ENCODE measurements around the gene CUTA. TPM values are rescaled to one million over a fixed set of nuclear protein-coding genes. Genes with fewer than 3 reads are reported as not detected.

Gene CUTA
- total RNA-seq, 1 experiment from 2014 or later, result 186 TPM

DNA sequence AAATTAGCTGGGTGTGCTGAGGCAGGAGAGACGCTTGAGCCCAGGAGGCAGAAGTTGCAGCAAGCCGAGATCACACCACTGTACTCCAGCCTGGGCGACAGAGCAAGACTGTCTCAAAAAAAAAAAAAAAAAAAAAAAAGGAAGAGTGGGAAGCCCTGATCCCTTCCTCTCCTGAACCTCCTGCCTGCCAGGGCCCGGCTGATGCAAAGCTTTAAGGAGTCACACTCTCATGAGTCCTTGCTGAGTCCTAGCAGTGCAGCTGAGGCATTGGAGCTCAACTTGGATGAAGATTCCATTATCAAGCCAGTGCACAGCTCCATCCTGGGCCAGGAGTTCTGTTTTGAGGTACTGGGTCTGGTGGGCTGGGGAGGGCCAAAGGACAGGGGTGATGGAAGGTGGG is 17.1 kb upstream of the CUTA start:
- H3K27me3 ChIP-seq (ENCODE audit: insufficient read depth, low read length), result no peaks in the 10 kb centered on the region
- H2AFZ ChIP-seq (ENCODE audit: low read depth, low read length, poor library complexity, severe bottlenecking), result no peak overlapping the region
- no peaks in the 10 kb centered on the region for H3K79me2 ChIP-seq (ENCODE audit: insufficient read depth, low read length)
- H3K4me1 ChIP-seq (ENCODE audit: control insufficient read depth in 1 of 2, insufficient read depth in 2 of 2, low read length in 2 of 2), result peaks cover 16 to 42% of the 10 kb centered on the region in 2 experiments
- ATAC-seq, result no peak
- intact Hi-C loops (cut with micrococcal nuclease), result no loop called here
- H3K36me3 ChIP-seq (ENCODE audit: control insufficient read depth in 1 of 2, insufficient read depth in 2 of 2, low read length in 2 of 2), result peaks cover 2 to 7% of the 10 kb centered on the region in 2 experiments; a peak in 2 of 4 replicates
- ChIA-PET CTCF (no interaction called here), RAD21 (ENCODE audit: low non-redundant PET in 1 of 2, low total read pairs in 2 of 2, uncharacterized antibody in 2 of 2, unreplicated experiment in 2 of 2) (no interaction called here), POLR2A (no interaction called here)
- TF ChIP-seq ZNF274 (IDR thresholded peaks at IDR 0.05; ENCODE audit: low read depth, low read length), result no peak
- TF ChIP-seq JUND (IDR thresholded peaks at IDR 0.05), result no peak
- TF ChIP-seq, protein P1, sequence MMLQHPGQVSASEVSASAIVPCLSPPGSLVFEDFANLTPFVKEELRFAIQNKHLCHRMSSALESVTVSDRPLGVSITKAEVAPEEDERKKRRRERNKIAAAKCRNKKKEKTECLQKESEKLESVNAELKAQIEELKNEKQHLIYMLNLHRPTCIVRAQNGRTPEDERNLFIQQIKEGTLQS (IDR thresholded peaks at IDR 0.05), result no peak
- TF ChIP-seq FOSL1 (IDR thresholded peaks at IDR 0.05; ENCODE audit: low read depth), result no peak
- no peak for TF ChIP-seq POLR2A (IDR thresholded peaks at IDR 0.05; ENCODE audit: borderline replicate concordance, extremely low read depth, insufficient read depth, insufficient read length)
- TF ChIP-seq SP1 (IDR thresholded peaks at IDR 0.05; ENCODE audit: low read depth), result no peak
- TF ChIP-seq SIN3A (IDR thresholded peaks at IDR 0.05; ENCODE audit: low read depth), result no peak
- TF ChIP-seq ELF1 (IDR thresholded peaks at IDR 0.05; ENCODE audit: borderline replicate concordance, low read depth), result no peak
- TF ChIP-seq REST (IDR thresholded peaks at IDR 0.05; ENCODE audit: low read depth), result no peak
- no peak for TF ChIP-seq ZBTB33 (IDR thresholded peaks at IDR 0.05; ENCODE audit: extremely low read depth, insufficient replicate concordance, low read length)
- TF ChIP-seq ZFX (IDR thresholded peaks at IDR 0.05), result no peak
- no peak for TF ChIP-seq TCF7L2 (IDR thresholded peaks at IDR 0.05; ENCODE audit: borderline replicate concordance, extremely low read depth, insufficient read depth, insufficient read length)
- no TSS peak for BruUV-seq (replicated peaks)
- H3K4me2 ChIP-seq (ENCODE audit: low read length), result no peak overlapping the region
- no peaks in the 10 kb centered on the region for H3K9me2 ChIP-seq (ENCODE audit: insufficient read depth)
- H3K27ac ChIP-seq (ENCODE audit: low read depth, low read length), result no peak overlapping the region
- no peak overlapping the region for H3K9ac ChIP-seq (ENCODE audit: low read length)
- H4K20me1 ChIP-seq (ENCODE audit: insufficient read depth), result no peaks in the 10 kb centered on the region
- no peak overlapping the region for H3K4me3 ChIP-seq (replicated peaks in 1 of 2; ENCODE audit: low read depth in 1 of 2, low read length in 2 of 2)
- no peaks in the 10 kb centered on the region for H3K9me3 ChIP-seq (ENCODE audit: control insufficient read depth in 1 of 2, insufficient read depth in 1 of 2, low read depth in 1 of 2, low read length in 2 of 2)
- DNase-seq (ENCODE audit: low read depth, low spot score), result no peak
